H54 (cell line): ENCODE measurements around the gene TUBD1.
A peak's percentile ranks its signal among the peaks of the same experiment; 100 is the strongest.
"Not testable (repeated sequence)": the region's sequence is repeated elsewhere in the genome, so short reads cannot be mapped to it uniquely, and the experiment has no call there.

ENCODE experiments used
- DNase-seq: peaks from one replicate; pipeline ENCODE4 v3.0.0; 2011; ENCODE audit warnings: low spot score, mixed read lengths; ENCODE audit not compliant: insufficient read length
- FAIRE-seq: peaks from 3 replicates; lab custom pipeline; 2011; peaks lifted over from hg19 to GRCh38; lab: Jason Lieb, UNC
- POLR2A ChIP-seq: IDR thresholded peaks from 2 replicates; pipeline ENCODE4 v1.6.1; 2011; ENCODE audit warnings: low read depth, mild to moderate bottlenecking, low read length

TUBD1 gene, protein sequence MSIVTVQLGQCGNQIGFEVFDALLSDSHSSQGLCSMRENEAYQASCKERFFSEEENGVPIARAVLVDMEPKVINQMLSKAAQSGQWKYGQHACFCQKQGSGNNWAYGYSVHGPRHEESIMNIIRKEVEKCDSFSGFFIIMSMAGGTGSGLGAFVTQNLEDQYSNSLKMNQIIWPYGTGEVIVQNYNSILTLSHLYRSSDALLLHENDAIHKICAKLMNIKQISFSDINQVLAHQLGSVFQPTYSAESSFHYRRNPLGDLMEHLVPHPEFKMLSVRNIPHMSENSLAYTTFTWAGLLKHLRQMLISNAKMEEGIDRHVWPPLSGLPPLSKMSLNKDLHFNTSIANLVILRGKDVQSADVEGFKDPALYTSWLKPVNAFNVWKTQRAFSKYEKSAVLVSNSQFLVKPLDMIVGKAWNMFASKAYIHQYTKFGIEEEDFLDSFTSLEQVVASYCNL

DNA sequence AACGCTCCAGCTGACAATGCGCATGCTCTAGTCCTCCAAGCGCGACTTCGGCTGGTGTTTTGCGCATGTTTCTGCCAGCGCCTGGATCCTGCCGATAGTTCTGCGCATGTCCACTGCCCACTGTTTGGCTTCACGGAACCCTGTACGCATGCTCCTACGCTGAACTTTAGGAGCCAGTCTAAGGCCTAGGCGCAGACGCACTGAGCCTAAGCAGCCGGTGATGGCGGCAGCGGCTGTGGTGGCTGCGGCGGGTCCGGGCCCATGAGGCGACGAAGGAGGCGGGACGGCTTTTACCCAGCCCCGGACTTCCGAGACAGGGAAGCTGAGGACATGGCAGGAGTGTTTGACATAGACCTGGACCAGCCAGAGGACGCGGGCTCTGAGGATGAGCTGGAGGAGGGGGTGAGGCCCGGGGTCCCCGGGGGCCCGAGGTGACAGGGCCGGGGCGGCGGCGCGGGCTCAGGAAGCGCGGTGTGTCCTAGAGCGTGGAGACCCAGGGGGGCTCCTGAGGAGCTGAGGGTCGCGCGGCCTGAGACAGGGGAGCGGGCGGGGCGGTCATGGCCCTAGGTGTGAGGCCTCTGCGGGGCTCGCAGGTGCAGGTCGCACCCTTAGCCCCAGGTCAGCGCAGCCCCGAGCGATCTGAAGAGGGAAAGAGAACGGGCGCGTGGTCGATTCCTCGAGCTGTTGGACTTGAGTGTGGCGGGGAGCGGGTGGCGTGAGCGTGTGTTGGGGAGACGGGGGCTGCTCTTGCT, at the start of gene TUBD1, which contains the start of gene RPS6KB1:
Gene TUBD1, minus strand, starts transcription at position 20 of the 752 bp plus-strand sequence. CDS start 1,941 bp downstream, outside the sequence.
Gene RPS6KB1, plus strand, starts transcription at position 198 of the 752 bp plus-strand sequence. Its CDS starts 64 bp downstream, at position 262.
- FAIRE-seq: peak; percentile 98
- DNase-seq: peak; percentile 98
- TF ChIP-seq POLR2A: peak; percentile 98

DNA sequence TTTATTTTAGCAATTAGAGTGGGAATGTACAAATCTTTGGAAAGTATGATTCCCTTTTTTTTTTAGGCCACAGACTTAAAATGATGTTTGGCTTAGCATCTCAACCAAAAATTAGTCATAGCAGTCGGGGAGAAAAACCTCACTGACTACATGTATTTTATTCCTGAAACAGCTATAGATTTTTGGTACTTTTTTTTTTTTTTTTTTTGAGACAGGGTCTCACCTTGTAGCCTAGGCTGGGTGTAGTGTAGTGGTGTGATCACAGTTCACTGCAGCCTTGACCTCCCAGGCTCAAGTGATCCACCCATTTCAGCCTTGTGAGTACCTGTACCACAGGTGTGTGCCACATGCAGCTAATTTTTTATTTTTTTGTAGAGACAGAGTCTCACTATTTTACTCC, 48.4 kb upstream of the TUBD1 start:
- no peak for TF ChIP-seq POLR2A
- FAIRE-seq (no peak), DNase-seq (no peak)

DNA sequence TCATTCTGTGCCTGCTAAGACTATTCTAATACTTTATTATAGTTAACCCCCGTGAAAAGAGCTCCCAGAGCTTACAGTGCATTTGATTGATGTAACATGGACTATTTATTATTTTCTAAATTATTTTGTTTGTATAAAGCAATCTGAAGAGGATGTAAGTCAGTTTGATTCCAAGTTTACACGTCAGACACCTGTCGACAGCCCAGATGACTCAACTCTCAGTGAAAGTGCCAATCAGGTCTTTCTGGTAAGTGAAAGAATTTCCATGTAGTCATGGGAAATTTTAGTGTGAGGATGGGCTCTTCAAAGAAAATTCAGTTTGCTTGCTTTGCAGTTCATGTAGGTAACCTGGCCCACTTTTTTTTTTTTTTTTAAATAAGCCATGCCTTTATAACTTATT, 48.0 kb upstream of the TUBD1 start:
- FAIRE-seq, DNase-seq: not testable (repeated sequence)

DNA sequence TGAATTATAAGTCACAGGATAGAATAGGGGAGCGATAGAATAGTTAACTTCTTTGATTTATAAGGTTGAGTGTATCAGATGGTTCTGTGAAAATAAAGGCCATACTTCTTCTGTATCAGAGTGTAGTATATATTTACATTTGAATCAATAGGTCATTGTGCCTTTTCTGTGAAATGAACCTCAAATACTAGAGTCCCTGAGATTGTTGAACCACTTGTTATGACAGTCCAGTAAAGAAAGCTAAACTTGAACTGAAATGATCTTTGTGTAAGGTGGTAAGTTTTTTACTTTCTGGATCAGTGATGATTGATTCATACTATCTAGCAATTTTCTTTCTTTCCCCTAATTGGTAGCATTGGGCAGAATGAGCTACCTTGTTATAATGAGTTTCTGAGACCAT, 40.6 kb upstream of the TUBD1 start:
- FAIRE-seq, DNase-seq: not testable (repeated sequence)

DNA sequence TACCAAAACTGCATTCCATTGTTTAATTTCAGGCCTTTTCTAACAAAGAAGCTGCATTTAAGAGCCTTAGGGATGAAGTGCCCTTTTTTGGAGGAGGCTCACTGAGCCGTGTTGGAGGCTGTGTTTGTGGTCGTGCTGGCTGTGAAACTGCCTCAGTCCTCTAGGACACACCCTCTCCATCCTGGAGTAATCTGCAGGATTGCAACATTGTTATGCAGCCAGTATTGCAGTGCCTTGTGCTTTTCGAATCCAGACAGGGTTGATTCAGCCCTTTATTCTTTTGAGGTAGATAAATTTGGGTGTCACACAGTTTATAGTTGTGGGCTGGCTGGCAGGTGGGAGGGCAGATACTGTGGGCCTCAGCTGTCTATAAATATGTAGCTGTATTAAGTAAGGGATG, 38.0 kb upstream of the TUBD1 start:
- not testable (repeated sequence) for DNase-seq
- peak; percentile 83 for FAIRE-seq

DNA sequence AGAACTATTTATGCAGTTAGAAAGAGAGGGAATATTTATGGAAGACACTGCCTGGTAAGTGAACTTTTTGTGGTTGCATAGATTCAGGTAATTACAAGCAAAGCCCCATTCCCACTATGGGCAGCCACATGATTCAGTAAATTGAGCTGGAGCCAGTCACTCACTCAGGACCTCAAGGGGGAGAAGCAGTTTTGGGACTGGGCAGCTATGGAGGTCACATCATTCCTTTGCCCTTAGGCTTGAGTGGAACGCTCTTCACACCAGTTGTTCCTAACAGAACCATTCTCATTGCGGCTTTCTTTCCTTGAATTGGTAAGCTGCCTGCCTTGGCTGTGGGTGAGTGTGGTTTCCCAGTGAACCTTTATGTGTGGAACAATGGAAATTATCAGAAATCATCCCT, 37.4 kb upstream of the TUBD1 start:
- not testable (repeated sequence) for DNase-seq, FAIRE-seq

DNA sequence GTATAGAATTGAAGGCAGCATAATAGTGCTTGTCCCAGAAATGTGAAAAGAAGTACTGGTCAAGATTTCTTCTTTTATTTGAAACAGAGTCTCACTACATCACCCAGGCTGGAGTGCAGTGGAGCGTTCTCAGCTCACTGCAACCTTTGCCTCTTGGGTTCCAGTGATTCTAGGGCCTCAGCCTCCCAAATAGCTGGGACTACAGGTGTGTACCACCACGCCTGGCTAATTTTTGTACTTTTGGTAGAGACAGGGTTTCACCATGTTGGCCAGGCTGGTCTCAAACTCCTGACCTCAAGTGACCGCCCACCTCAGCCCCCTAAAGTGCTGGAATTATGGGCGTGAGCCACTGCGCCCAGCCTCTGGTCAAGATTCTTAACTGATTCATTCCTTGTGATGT, 27.9 kb upstream of the TUBD1 start:
- DNase-seq, FAIRE-seq: not testable (repeated sequence)

DNA sequence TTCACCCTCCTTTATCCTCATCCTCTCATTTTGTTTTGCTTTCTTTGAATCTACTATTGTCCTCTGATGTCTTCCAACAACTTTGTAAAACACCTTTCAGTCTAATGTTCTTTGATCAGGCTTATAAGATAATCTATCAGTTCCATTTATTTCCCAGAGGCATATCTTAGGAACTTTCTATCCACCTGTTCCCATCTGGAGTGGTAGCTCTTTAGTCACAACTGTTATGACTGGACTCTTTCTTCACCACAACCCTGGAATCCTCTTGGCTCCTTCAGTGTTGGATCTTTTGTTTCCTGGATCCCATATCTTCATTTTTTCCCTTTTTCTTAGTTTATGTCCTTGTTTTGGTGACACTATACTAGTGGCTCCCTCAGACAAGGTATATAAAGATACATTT, 23.7 kb upstream of the TUBD1 start:
- TF ChIP-seq POLR2A: no peak
- no peak for FAIRE-seq
- DNase-seq: no peak

DNA sequence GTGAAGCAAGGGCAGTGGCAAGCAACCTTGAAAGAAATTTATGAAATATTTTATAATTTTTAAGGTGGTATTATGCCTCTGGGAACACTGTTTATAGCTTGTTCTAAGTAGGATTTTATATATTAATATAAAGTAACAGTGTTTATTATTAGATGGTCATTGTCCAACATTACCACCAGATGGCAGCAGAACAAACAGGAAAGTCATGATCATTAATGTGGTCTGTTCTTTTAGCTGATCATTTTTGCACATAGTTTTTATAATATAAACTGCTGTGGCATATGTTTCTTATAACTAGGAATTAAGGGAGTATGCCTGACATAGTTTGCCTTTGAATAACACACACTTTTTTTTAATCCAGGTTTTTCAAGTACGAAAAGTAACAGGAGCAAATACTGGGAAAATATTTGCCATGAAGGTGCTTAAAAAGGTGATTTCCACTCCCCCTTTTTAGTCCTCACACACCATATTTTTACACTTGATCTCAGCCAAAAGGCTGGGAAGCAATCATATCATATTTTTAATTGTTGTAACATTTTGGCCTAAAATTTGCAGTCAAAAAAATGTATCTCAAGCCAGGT, 21.6 kb upstream of the TUBD1 start:
- DNase-seq: peak; percentile 25
- no peak for TF ChIP-seq POLR2A
- no peak for FAIRE-seq

DNA sequence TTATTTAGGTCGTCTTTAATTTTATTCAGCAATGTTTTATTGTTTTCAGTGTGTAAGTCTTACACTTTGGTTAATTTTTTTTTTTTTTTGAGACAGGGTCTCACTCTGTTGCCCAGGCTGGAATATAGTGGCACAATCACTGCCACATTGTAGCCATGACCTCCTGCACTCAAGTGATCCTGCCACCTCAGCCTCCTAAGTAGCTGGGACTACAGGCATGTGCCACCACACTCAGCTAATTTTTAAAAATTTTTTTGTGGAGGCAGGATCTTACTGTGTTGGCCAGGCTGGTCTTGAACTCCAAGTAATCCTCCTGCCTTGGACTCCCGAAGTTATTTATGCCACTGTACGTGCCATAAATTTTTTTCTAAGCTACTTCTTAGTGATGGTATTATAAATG, 14.7 kb upstream of the TUBD1 start:
- DNase-seq: no peak
- no peak for FAIRE-seq
- TF ChIP-seq POLR2A: no peak

DNA sequence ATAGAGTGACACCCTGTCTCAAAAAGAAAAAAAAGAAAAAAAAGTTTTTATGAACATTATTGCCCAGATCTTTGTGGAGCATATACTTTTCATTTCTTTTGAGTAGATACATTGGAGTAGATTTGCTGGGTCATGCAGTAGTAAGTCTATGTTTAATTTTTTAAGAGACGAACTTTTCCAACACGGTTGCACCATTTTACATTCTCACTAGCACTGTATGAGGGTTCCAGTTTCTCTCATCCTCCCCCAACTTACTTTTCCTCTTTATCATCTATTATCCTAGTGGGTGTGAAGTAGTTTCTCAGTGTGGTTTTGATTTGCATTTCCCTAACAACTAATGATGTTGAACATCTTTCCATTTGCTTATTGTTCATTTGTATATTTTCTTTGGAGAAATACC, 10.7 kb upstream of the TUBD1 start:
- FAIRE-seq (no peak), DNase-seq (no peak)
- TF ChIP-seq POLR2A: no peak

DNA sequence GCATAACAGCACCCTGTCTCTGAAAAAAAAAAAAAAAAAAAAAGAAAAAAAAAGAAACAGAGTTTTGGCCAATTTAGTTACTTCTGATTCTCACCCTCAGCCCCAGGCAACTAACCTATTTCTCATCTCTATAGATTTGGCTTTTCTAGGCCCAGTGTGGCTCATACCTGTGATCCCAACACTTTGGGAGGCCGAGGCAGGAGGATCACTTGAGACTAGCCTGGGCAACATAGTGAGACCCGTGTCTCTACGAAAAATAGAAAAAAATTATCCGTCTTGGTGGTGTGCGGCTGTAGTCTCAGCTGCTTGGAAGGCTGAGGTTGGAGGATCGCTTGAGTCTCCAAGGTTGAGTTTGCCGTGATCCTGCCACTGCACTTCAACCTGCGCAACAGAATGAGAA, 8.9 kb upstream of the TUBD1 start:
- no peak for FAIRE-seq
- TF ChIP-seq POLR2A: no peak

DNA sequence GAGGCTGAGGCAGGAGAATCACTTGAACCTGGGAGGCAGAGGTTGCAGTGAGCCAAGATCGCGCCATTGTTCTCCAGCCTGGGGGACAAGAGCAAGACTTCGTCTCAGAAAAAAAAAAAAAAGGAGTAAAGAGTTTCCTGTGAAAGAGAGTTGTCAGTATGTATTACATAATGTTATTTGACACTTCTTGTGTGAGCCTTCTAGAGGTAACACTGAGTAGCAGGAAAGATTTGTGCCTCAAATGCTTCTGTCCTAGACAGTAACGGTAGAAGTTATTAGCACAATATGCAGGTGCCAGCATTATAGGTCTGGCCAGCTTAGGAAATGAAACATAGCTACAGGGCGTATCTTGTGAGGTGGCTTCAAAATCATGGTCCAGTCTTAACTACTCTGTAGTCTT, 6.4 kb upstream of the TUBD1 start:
- DNase-seq (no peak), FAIRE-seq (peak; percentile 20)
- no peak for TF ChIP-seq POLR2A

More for the DNA sequence above, 8.9 kb upstream of the TUBD1 start:
- no peak for DNase-seq

DNA sequence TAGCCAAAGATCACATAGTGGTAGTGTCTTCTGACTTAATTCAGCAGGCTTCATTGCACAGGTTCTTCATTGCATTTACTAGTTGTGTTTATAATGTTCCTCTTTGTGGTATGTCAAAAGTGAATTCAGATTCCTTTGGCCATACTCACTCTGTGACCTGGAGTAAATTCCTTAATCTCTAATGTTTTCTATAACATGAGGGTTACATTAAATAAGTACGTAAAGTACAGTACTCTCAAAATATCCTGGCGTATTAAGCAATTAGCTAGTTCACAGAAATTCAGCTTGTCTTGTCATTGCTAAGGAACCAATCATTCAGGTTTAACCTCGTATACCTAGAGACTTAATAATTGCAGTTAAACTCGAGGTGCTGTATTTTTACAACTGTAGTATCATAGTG, 4.3 kb upstream of the TUBD1 start:
- FAIRE-seq (peak; percentile 33), DNase-seq (no peak)
- no peak for TF ChIP-seq POLR2A
